HG03039 (cell line): ENCODE data around the gene C1QTNF2.

ENCODE experiments used
- ATAC-seq: cut with Tn5 transposase; IDR thresholded peaks from one replicate; pipeline ENCODE4 v1.9.1; 2021; ENCODE audit warnings: mild to moderate bottlenecking, moderate library complexity; ENCODE audit not compliant: unreplicated experiment

C1QTNF2 gene

DNA sequence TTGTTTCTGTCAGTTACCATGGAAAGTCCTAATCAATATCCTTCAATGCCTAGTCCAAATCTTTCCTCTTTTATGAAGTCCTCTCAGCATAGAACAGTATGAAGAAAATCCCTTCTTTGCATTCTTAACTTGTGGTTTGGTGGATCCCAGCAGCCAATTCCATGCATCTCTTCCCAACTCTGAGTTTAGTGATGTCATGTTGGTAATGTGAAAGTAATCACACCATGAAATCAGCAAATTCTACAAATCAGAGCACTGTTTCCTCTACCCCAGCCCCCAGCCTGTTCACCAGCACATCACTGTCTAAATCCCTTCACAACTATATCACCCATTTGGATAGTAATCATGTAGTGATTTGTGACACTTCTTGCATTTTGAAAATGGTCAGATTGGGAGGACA lies 4.7 kb upstream of the C1QTNF2 start:
- no peak for ATAC-seq

DNA sequence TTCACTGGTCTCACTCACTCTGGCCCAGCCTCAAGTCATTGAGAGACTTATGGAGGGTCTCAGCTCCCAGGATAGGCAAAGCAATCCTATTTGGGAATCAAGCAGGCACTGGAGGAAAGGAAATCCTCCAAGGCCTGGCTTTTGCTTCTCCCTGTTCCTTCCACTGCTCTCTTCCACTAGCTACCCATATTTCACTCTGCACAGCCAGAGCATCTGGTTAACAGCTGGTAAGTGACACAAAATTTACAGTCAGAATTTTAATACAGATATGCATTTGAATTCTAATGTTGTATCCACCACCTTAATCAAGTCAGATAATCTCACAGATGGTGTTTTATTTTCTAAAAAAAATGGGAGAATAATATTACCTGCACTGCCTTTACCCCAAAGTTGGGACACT lies 868 bp upstream of the C1QTNF2 start:
- ATAC-seq: no peak

DNA sequence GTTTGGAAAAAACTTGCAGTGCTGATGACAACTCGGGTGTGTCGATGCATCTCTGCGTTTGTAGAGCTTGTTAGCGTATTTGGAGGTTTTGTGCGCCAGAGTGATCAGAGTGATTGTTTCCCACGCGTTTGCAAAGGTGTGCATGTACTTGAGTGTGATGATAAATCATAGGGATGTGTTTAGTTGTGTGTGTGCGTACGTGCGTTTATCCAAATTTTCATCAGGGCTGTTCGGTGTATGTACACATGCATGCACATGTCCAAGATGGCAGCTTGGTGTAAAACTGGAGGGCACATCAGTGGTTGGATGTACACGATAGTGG lies 248 bp upstream of the C1QTNF2 start:
- no peak for ATAC-seq

DNA sequence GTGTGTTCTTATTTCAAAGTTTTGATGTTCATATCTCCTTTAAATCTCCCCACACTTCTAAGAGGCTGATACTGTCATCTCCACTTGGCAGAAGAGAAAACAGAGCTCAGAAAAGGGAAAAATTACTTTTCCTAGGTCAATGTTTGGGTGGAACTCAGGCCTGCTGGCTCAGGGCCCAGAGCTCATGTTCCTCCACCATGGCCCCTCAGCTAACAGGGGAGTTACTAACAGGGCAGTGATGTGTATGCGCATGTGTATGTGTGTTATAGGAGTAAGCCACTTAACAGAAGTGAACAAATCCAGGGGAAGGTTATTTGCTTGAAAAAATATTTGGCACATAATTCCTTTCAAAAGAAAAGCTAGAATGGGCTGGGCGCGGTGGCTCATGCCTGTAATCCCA lies 2.5 kb downstream of the C1QTNF2 start:
- no peak for ATAC-seq

DNA sequence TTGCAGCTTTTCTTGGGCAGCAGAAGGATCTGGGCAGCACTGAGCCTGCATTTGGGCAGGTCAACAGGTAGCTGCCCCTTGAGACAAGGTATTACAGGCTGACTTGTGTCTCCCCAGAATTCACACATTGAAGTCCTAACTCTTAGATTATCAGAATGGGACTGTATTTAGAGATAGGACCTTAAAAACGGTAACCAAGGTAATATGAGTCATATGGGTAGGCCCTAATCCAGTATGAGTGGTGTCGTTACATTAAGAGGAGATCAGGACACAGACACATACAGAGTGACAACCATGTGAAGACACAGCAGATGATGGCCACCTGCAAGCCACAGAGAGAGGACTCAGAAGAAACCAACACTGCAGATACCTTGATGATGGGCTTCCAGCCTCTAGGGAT lies 3.2 kb downstream of the C1QTNF2 start:
- ATAC-seq: no peak

DNA sequence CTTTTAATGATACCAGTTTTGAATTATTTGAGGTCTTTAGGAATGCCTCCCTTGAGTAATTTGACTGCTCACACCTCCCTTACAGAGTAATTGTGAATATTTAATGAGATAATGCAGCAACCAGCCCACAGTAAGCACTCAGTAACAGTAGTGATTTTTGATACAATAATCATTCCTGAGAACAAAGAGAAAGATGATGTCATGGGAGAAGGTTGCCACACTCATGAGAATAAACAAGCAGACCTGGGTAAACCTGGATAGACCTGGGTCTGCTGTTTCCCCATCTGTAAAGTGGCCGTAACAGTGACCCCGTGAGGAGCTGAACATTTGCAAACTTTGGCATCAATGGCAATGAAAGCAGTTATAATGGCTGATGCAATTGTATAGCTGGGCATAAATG lies 4.2 kb downstream of the C1QTNF2 start:
- no peak for ATAC-seq

DNA sequence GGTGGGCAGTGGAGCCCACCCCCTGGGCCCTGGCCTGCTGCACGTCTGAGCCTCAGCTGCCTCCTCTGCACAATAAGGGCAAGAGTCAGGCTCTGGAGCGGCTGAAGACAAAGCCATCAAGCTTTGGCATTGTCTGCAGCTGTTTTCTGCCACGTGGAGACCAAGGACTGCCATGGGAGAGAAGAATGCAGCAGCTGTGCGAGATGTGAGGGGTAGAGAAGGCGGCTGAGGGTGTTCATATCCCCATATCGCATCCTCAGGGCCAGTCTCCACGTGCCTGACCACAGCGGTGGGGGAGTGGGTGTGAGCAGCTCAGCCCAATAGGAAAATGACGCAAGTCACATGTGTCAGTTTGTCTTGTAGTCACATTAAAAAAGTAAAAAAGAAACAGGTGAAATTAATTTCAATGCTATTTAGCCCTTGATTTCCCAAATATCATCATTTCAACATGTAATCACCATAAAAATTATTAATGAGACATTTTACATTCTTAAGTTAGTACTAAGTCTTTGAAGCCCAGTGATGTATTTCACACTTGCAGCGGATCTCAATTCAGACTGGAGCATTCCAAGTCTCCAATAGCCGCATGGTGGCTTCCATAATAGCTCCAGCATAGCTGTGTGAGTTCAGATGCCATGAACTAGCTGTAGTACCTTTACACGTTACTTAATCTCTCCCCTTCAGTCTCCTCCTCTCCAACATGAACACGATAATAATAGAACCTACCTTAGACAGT lies 6.6 kb downstream of the C1QTNF2 start:
- no peak for ATAC-seq

DNA sequence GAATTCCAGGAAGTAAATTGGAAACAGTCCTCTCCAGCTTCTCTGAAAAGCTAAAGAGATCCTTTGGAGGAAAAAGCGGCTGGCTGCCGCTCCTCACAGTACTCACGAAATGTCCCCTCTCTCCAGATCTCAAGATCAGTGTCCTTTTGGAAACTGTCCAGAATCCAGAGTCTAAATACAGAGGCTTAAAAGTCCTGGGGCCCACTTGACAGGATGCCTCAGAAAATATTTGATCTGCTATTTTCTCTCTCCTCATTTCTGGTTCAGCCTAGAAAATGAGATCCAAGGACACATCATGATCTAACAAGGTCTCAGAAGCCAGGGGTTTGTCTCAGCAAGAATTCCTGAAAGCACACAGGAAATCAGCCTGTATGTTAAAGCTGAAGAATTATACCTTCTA lies 7.2 kb downstream of the C1QTNF2 start:
- no peak for ATAC-seq

DNA sequence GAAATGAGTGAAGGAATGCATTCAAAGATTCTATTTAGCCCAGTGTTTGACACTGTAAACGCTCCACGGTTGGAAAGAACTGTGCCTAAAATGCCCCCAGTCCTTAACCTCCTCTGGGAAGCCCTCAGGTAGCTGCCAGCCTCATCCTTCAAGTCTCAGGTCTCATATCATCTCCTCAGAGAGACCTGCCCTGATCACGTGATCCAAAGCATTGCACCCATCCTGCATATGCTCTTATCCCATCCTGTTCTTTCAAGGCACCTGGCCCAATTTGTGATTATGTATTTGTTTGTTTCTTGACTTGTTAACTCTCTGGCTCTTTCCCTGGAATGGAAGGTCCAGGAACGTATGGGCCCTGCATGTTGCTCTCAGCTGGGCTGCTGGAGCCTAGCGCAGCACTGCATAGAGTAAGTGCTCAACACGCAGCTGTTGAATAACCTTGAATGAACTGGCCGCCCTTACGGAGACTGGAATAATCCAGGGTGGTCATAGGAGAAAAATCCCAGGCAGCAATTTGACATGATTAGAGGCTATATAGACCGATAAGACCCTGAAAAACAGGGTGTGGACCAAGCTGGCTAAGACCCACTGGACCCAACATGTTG lies 8.7 kb downstream of the C1QTNF2 start:
- ATAC-seq: no peak

DNA sequence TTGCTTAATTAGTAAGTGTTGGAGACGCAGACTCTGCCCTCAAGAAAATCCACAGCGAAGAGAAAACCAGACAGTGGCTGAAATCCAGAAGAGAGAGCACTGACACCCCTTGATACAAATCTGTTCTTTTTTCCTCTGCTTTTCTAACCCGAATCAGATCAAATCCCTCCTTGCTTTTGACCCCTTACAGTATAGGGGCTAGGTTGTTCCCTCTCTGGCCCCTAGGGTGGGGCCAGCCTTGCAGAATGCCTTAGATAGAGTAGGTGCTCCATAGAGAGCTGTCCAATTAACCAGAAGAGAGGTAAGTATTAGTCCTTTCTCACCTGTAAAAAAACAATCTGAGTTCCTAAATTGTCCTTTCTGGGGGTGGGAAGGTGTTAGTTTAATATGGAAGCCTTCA lies 10.1 kb downstream of the C1QTNF2 start:
- ATAC-seq: no peak

DNA sequence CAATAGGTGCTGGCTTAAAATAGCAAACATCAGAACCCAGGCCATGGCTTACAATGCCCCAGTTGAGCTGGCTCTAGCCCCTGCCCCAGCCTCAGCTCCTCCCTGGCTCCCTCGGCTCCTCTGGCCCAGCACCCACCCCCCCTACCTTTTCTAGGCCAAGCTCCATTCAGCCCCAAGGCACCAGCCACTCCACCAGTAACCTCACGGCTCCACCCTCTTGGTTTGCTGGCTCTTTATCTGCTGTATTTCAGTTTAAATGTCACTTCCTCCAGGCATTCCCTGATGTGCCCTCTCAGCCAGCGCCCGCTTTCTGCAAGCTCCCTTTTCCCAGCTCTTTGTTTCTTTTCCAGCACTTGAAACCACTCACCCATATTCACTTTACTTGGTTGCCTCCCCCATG lies 10.6 kb downstream of the C1QTNF2 start:
- ATAC-seq: no peak

DNA sequence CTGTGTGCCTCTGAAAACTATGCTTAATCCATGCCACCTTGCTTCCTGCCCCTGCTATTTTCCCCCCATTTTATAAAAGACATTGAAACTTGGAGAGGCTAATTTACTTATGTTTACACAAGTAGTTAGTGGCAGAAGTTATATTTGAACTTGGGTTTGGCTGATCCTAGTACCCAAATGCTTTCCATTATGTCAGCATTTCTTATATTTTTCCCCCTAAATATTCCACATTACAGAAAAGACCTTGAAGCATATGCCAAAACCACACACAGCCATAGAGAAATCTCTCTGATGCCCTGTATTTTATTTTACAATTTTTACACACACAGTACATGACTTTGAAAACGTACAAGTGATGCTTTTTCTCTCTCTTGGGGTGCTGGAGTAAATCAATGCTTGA lies 11.2 kb downstream of the C1QTNF2 start:
- no peak for ATAC-seq

DNA sequence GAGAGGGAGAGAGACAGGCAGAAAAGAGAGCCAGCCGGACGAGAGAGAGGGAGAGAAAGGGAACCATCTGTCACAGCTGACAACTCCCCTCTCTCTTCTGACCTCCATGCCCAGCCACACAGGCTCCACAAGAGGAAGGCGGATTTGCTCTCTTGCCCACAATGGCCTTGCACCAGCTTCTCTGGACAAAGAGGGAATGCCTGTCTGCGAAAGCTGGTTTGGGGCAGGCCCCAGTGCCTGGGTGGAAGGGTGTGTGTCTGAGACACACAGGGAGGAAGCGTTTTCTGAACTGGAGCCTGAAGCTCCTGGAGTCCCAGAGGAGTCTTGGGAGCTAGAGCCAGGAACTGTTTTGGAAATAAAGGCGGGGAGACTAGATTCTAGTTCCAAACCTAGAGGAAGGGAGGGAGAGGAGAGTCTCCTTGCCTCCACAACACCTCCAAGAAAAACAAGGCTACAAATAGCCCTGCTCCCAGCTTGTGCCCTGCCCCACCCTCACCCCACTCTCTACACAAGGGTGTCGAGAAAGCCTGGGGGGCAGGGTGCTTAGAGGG lies 12.5 kb downstream of the C1QTNF2 start:
- no peak for ATAC-seq

DNA sequence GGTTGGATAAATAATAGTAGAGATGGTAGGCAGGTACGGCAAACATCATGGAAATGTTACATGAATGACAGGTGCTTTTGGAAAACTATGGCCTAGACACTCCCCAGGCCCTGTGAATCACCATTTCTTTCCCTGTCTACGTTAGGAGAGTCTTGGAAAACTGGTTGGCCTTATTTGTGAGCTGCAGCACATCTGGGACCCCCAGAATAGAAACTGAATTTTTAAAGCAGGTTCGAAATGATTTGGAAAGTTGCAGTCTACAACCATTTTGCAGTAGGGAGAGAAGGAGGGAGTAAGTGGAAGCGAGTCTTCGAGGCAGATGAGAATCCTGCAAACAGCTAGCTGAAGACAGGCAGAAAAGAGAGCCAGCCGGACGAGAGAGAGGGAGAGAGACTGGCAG lies 13.0 kb downstream of the C1QTNF2 start:
- ATAC-seq: no peak

DNA sequence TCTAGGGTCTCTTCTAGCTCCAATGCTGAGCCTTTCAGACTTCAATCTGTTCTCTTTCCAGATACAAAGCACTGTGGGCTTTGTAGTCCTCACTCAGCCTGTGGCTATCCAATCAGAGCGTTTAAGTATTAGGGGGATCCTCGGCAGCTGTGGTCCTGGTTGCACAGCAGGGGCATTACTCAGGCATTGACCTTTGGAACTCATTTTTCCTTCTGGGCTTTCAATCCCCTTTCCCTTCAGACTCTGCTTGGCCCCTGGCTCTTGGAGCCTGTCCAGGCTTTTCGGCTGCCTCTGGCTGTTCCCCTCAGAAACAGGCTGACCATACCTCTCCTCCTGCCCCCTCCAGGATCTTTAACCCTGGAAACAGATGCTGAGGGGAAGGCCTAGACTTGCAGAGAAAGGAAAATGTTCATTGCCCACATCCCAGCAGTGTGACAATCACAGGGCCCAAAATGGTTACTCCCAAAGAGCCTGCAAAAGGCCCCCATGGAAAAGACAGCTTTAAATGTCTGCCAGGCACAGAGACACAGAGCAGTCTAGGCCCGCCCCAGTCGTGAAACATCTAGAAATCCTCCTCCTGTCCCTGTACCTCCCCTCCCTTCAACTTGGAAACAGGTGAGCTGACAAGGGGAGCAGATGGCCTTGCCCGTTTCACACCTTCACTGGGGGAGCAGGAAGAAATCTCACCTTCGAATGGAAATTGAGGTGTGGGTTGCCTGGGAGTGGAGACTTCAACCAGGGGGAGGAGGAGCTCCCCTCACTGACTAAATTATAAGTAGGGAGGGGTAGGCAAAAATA lies 13.7 kb downstream of the C1QTNF2 start:
- no peak for ATAC-seq

DNA sequence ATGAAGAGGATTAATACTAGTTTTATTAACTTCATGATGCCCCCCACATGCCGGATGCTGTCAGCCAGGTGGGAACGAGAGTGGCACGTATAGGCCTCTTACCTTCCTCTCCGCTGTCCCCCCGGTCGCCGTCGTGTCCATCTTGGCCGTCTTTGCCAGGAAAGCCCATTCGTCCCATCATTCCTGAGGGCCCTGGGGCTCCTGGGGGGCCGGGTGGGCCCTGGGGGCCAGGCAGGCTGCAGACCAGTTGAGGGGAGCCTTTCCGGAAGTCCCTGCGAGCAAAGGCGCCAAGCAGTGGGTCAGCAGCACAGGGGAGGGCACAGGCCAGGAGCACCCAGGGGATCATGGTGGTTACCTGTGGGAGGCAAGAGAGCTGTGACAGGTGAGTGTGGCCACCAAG lies 15.8 kb downstream of the C1QTNF2 start:
- no peak for ATAC-seq

DNA sequence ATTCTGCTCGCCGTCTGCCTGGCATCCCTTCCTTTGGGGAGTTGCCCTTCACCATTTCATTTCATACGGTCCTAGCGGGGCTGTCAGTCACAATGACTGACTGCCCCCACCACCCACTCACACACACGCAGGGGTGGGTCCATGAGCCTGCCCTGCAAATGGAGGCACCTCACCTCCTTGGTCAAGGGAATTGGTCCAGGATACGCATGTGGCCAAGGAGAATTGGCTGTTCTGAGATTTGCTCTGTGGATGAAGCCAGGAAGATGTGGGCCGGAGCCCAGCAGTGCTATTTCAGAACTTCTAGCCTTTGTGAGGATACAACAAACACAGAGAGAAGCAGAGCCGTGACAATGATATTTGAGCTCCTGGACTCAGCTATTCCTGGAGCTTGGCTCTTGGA lies 17.0 kb downstream of the C1QTNF2 start:
- no peak for ATAC-seq

DNA sequence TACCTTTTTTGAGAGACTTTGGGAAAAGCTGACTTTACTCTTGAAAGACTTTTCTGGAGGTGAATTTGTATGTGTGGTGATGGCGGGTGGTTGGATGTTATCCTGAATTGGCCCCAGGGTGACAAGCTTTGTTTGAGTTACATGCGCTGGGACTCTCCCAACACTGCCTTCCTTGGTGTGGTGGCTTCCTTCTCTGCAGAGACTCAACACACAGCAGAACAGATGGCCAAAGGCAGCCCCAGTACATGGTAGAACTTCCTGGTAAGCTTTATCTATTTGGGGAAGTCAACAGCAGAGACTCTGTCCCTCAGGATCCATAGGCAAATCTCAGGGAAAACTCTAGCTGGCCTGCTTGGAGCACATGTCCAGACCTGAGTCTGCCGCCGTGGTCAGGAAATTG lies 18.1 kb downstream of the C1QTNF2 start:
- no peak for ATAC-seq

DNA sequence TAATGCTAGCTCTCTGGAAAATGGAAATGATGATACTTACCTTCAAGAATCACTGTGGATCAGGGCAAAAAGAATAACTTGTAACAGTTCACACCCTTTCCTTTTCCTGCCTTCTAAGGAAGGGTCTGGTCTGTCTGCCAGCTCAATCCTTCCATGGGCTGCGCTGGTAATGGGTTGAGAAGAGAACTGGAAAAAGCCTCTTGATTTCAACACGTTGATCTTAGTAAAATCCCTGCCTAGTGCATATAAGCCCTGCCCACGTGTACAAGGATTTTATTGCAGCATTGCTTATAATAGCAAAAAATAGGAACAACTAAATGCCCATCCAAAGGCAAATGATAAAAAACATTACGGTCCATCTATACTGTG lies 20.5 kb downstream of the C1QTNF2 start:
- no peak for ATAC-seq

DNA sequence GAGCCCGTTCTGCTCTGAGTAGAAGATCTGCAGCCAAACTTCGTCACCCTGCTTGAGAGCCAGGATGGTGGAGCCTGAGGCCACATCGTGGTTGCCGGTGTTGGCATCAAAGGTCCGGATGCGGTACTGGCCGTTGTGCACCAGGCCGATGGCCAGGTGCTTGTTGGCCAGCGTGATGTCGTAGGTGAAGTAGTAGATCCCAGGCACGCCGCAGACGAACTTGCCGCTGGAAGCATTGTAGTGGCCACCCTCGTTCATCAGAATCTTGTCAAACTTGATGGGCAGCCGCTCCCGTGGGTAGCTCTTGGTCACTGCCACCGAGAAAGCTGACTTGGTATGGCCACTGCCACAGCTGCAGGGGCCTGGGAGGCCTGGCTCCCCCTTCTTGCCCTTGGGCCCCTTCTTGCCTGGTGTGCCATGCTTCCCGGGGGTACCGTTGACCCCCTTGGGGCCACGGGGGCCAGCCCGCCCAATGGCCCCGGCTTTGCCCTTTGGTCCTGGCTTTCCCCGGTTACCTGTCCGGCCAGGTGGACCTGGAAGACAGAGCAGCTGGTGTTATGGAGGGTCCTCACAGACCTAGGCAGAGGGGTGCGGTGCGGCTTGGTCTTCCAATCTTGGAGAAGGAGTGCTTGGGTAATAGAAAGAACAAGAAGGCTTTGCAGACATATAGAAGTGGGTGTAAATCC lies 21.0 kb downstream of the C1QTNF2 start:
- ATAC-seq: no peak

DNA sequence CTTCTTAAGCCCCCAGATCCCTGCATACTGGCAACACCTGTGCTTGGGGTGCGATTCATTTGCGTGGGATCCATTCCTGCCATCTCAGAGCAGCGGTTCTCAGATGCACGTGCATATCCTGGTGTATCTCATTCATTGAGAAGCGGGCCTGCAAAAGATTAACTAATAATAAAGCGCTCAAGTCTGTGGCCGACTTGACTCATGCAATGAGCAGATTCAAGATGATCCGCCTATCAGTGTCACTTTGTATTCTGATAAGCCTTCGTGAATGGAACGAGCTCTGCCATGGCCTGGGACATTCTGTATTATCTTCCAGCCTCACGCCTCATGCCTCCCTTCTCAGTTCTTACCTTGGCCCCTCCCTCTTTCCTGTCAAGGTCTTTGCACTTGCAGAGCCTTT lies 22.3 kb downstream of the C1QTNF2 start:
- ATAC-seq: no peak

DNA sequence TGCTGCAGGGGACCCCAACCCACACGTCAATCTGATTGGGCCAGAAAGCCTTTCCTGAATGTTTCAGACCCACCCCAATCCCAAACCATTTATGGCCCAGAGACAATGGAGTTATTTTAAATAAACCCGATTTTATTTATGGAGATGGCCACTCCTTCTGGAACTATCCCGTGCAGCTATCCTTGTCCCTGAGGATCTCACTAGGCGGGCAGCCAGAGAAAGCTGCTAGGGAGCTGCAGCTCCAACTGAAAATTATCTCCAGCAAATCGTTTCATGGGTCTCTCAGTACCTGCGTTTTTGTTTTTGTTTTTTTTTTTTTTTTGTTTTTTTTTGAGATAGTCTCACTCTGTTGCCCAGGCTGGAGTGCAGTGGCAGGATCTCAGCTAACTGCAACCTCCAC lies 23.0 kb downstream of the C1QTNF2 start:
- ATAC-seq: no peak
